Neural cell (in vitro differentiated cells): ENCODE results near the gene SAMD4A.

Experiments
- EP300 ChIP-seq: fragments of 450-650 bp; conservative IDR thresholded peaks from 2 replicates; pipeline ENCODE4 v1.6.1; 2014; ENCODE audit warnings: antibody characterized with exemption, mild to moderate bottlenecking, moderate library complexity; ENCODE audit not compliant: poor library complexity, severe bottlenecking
- EZH2 ChIP-seq: fragments of 200-600, 300-800 bp; shearing (Covaris generic), sonication (generic); IDR thresholded peaks from 2 replicates; pipeline ENCODE4 v1.6.1; 2014; ENCODE audit warnings: antibody characterized with exemption, low read length, borderline replicate concordance, mild to moderate bottlenecking; ENCODE audit not compliant: insufficient read depth, poor library complexity, severe bottlenecking
- MXI1 ChIP-seq: fragments of 450-650 bp; conservative IDR thresholded peaks from 2 replicates; pipeline ENCODE4 v1.6.1; 2014; ENCODE audit warnings: antibody characterized with exemption, mild to moderate bottlenecking; ENCODE audit not compliant: poor library complexity, severe bottlenecking
- POLR2AphosphoS5 ChIP-seq: IDR thresholded peaks from 2 replicates; pipeline ENCODE4 v1.6.1; 2012
- RAD21 ChIP-seq: fragments of 450-650 bp; conservative IDR thresholded peaks from 2 replicates; pipeline ENCODE4 v1.6.1; 2014; ENCODE audit warnings: antibody characterized with exemption, mild to moderate bottlenecking, moderate library complexity
- SMC3 ChIP-seq: fragments of 450-650 bp; conservative IDR thresholded peaks from 2 replicates; pipeline ENCODE4 v1.6.1; 2014; ENCODE audit warnings: antibody characterized with exemption, mild to moderate bottlenecking, moderate library complexity; ENCODE audit not compliant: poor library complexity
- TAF1 ChIP-seq: IDR thresholded peaks from 2 replicates; pipeline ENCODE4 v1.6.1; 2012; ENCODE audit warnings: low read depth
- TF ChIP-seq, protein P1 (sequence below): fragments of 450-650 bp; IDR thresholded peaks from 2 replicates; pipeline ENCODE4 v1.5.1; 2014; ENCODE audit warnings: antibody characterized with exemption, mild to moderate bottlenecking, moderate library complexity; ENCODE audit not compliant: poor library complexity, severe bottlenecking
- TF ChIP-seq, protein P2 (sequence below): IDR thresholded peaks from 2 replicates; pipeline ENCODE4 v1.6.1; 2012; ENCODE audit warnings: borderline replicate concordance

DNA sequence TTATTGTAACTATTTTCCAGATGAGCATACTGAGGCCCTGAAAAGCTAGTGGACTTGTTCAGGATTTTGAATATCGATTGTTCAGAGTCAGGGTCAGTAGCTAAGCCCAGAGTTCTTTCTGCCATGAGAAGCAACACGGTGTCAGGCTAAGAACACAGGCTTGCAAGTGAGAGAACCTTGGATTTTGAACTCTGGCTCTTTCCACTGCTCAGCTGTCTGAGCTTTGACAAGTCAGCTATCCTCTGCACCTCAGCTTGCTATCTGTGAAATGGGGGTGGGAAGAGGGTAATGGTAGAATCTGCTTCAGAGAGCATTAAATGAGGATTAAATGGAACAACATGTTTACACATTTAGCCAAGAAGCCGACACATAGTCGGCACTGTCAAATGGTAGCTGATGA is 157.2 kb downstream of the SAMD4A start:
- TF ChIP-seq POLR2AphosphoS5 = no peak
- TF ChIP-seq TAF1 = no peak
- TF ChIP-seq, protein P1, sequence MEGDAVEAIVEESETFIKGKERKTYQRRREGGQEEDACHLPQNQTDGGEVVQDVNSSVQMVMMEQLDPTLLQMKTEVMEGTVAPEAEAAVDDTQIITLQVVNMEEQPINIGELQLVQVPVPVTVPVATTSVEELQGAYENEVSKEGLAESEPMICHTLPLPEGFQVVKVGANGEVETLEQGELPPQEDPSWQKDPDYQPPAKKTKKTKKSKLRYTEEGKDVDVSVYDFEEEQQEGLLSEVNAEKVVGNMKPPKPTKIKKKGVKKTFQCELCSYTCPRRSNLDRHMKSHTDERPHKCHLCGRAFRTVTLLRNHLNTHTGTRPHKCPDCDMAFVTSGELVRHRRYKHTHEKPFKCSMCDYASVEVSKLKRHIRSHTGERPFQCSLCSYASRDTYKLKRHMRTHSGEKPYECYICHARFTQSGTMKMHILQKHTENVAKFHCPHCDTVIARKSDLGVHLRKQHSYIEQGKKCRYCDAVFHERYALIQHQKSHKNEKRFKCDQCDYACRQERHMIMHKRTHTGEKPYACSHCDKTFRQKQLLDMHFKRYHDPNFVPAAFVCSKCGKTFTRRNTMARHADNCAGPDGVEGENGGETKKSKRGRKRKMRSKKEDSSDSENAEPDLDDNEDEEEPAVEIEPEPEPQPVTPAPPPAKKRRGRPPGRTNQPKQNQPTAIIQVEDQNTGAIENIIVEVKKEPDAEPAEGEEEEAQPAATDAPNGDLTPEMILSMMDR = no peak
- TF ChIP-seq, protein P2, sequence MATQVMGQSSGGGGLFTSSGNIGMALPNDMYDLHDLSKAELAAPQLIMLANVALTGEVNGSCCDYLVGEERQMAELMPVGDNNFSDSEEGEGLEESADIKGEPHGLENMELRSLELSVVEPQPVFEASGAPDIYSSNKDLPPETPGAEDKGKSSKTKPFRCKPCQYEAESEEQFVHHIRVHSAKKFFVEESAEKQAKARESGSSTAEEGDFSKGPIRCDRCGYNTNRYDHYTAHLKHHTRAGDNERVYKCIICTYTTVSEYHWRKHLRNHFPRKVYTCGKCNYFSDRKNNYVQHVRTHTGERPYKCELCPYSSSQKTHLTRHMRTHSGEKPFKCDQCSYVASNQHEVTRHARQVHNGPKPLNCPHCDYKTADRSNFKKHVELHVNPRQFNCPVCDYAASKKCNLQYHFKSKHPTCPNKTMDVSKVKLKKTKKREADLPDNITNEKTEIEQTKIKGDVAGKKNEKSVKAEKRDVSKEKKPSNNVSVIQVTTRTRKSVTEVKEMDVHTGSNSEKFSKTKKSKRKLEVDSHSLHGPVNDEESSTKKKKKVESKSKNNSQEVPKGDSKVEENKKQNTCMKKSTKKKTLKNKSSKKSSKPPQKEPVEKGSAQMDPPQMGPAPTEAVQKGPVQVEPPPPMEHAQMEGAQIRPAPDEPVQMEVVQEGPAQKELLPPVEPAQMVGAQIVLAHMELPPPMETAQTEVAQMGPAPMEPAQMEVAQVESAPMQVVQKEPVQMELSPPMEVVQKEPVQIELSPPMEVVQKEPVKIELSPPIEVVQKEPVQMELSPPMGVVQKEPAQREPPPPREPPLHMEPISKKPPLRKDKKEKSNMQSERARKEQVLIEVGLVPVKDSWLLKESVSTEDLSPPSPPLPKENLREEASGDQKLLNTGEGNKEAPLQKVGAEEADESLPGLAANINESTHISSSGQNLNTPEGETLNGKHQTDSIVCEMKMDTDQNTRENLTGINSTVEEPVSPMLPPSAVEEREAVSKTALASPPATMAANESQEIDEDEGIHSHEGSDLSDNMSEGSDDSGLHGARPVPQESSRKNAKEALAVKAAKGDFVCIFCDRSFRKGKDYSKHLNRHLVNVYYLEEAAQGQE = no peak
- no peak for TF ChIP-seq EZH2
- no peak for TF ChIP-seq SMC3
- TF ChIP-seq EP300 = no peak
- TF ChIP-seq RAD21 = no peak
- no peak for TF ChIP-seq MXI1
